Activated CD8-positive, alpha-beta memory T cell treated with anti-CD3 and anti-CD28 coated beads, Interleukin-2, amount 10 ng/mL, durations not matched to agents 7 days and 5 days (primary cell): ENCODE results near the gene ARMC9. TPM values are rescaled to one million over a fixed set of nuclear protein-coding genes. Genes with fewer than 3 reads are reported as not detected.

Experiments used
- ATAC-seq: fragments of 150-1000 bp; cut with Tn5 transposase; one replicate; pipeline ENCODE4 v1.10.0; 2021; ENCODE audit warnings: moderate library complexity
- CTCF ChIA-PET: fragments of 350-600 bp; sonication (Branson Sonifier 250); formaldehyde crosslinking; loops from one replicate; lab custom pipeline; 2021; ENCODE audit warnings: antibody characterized with exemption; lab: Charles Lee
- DNase-seq: peaks from one replicate; pipeline ENCODE4 v3.0.0-alpha.2; 2020
- H3K27ac Mint-ChIP-seq: one replicate; pipeline ENCODE4 v1.8.0; 2021; ENCODE audit warnings: mild to moderate bottlenecking, mixed read lengths
- H3K27me3 Mint-ChIP-seq: one replicate; pipeline ENCODE4 v1.8.0; 2021; ENCODE audit warnings: mixed read lengths
- H3K36me3 Mint-ChIP-seq: one replicate; pipeline ENCODE4 v1.8.0; 2021; ENCODE audit warnings: mild to moderate bottlenecking, mixed read lengths
- H3K4me1 Mint-ChIP-seq: one replicate; pipeline ENCODE4 v1.8.0; 2021; ENCODE audit warnings: mixed read lengths
- H3K4me3 Mint-ChIP-seq: one replicate; pipeline ENCODE4 v1.8.0; 2021; ENCODE audit warnings: mild to moderate bottlenecking, moderate library complexity, mixed read lengths
- H3K9me3 Mint-ChIP-seq: one replicate; pipeline ENCODE4 v1.8.0; 2022; ENCODE audit warnings: low read depth, mixed read lengths
- total RNA-seq, 2 experiments: library from RNA; stranded (reverse); gene quantifications; one replicate each; pipeline ENCODE4 v1.2.3, GENCODE V29; 2021

The ARMC9 gene
- total RNA-seq, 2 experiments from 2014 or later = 0.88 to 3.2 TPM

GRCh38 chr2:231222318-231223000, 24.0 kb downstream of the ARMC9 start:
- Mint-ChIP-seq H3K4me1 (no peaks in the 10 kb centered on the region), H3K36me3 (no peaks in the 10 kb centered on the region), H3K27me3 (no peaks in the 10 kb centered on the region), H3K4me3 (no peak overlapping the region), H3K27ac (no peak overlapping the region), H3K9me3 (no peaks in the 10 kb centered on the region)
- ATAC-seq = no peak
- CTCF ChIA-PET = interaction anchor here (1.1 kb wide), 1 partner anchor 118 kb away, joined by 3 read pairs; no protein-coding TSS in a partner anchor
- DNase-seq = no peak

GRCh38 chr2:231223001-231223375, 24.6 kb downstream of the ARMC9 start:
- ATAC-seq (no peak), DNase-seq (no peak)
- Mint-ChIP-seq H3K27ac (no peak overlapping the region), H3K4me1 (no peaks in the 10 kb centered on the region), H3K4me3 (no peak overlapping the region), H3K9me3 (no peaks in the 10 kb centered on the region), H3K36me3 (no peaks in the 10 kb centered on the region), H3K27me3 (no peaks in the 10 kb centered on the region)
- CTCF ChIA-PET = interaction anchor here (1.1 kb wide), 1 partner anchor 119 kb away, joined by 3 read pairs; no protein-coding TSS in a partner anchor

DNA sequence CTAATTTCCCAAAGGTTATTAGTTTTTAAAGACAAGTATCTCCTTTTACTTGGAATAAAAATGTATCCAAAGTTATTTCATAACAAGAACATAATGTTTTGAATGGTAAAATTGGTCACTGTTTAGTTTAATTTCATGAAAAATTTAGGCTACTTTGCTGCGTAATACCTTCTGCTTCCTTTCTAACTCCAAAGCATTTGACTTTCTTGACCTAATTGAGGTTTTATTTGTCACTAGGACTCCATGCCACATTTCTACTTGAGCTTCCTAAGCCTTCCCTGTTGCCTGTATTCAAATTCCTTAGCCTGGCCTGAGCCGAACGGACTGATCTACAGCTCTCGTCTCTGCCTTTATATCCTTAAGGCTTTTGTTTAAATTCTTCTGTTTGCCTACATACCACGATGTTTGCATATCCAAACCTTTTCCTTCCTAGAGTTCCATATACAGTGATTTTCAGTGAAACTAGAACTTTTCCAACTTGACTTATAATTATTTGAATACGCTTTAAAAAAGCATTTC, 25.1 kb downstream of the ARMC9 start:
- H3K4me1 Mint-ChIP-seq = no peaks in the 10 kb centered on the region
- CTCF ChIA-PET = interaction anchor here (1.6 kb wide), 1 partner anchor 177 kb away, joined by 4 read pairs; no protein-coding TSS in a partner anchor
- no peaks in the 10 kb centered on the region for H3K9me3 Mint-ChIP-seq
- H3K27me3 Mint-ChIP-seq = no peaks in the 10 kb centered on the region
- no peak overlapping the region for H3K4me3 Mint-ChIP-seq
- DNase-seq (no peak), ATAC-seq (no peak)
- no peak overlapping the region for H3K27ac Mint-ChIP-seq
- H3K36me3 Mint-ChIP-seq = no peaks in the 10 kb centered on the region

- Mint-ChIP-seq H3K4me1 (no peaks in the 10 kb centered on the region), H3K4me3 (no peak overlapping the region), H3K27ac (no peak overlapping the region), H3K36me3 (no peaks in the 10 kb centered on the region), H3K27me3 (no peaks in the 10 kb centered on the region), H3K9me3 (no peaks in the 10 kb centered on the region)
- CTCF ChIA-PET = interaction anchor here (0.5 to 4.8 kb wide), 29 partner anchors 9 to 404 kb away, joined by 3 to 35 read pairs (median 4); no protein-coding TSS in a partner anchor
- ATAC-seq (peak; percentile 96), DNase-seq (peak; percentile 69)
These were observed 29.1 kb downstream of the ARMC9 start for GRCh38 chr2:231227310-231228162.

GRCh38 chr2:231228223-231228622, 29.8 kb downstream of the ARMC9 start:
- Mint-ChIP-seq H3K27me3 (no peaks in the 10 kb centered on the region), H3K36me3 (no peaks in the 10 kb centered on the region), H3K4me3 (no peak overlapping the region), H3K27ac (no peak overlapping the region), H3K4me1 (no peaks in the 10 kb centered on the region), H3K9me3 (no peaks in the 10 kb centered on the region)
- CTCF ChIA-PET = interaction anchor here (0.6 to 4.8 kb wide), 15 partner anchors 14 to 289 kb away, joined by 3 to 35 read pairs (median 6); no protein-coding TSS in a partner anchor
- ATAC-seq = no peak
- DNase-seq = no peak

- ATAC-seq (no peak), DNase-seq (no peak)
- Mint-ChIP-seq H3K9me3 (no peaks in the 10 kb centered on the region), H3K36me3 (no peaks in the 10 kb centered on the region), H3K4me3 (no peak overlapping the region), H3K4me1 (no peaks in the 10 kb centered on the region), H3K27me3 (no peaks in the 10 kb centered on the region), H3K27ac (no peak overlapping the region)
- CTCF ChIA-PET = interaction anchor here (0.6 to 4.8 kb wide), 9 partner anchors 11 to 288 kb away, joined by 3 to 35 read pairs (median 4); no protein-coding TSS in a partner anchor
These were observed 30.6 kb downstream of the ARMC9 start for GRCh38 chr2:231228974-231229529.

- no peaks in the 10 kb centered on the region for H3K4me1 Mint-ChIP-seq
- no peak overlapping the region for H3K27ac Mint-ChIP-seq
- no peaks in the 10 kb centered on the region for H3K36me3 Mint-ChIP-seq
- ATAC-seq = no peak
- no peak for DNase-seq
- H3K4me3 Mint-ChIP-seq = no peak overlapping the region
- CTCF ChIA-PET = no interaction called here
- no peaks in the 10 kb centered on the region for H3K9me3 Mint-ChIP-seq
- no peaks in the 10 kb centered on the region for H3K27me3 Mint-ChIP-seq
These were observed 36.8 kb downstream of the ARMC9 start for GRCh38 chr2:231235217-231235616.

DNA sequence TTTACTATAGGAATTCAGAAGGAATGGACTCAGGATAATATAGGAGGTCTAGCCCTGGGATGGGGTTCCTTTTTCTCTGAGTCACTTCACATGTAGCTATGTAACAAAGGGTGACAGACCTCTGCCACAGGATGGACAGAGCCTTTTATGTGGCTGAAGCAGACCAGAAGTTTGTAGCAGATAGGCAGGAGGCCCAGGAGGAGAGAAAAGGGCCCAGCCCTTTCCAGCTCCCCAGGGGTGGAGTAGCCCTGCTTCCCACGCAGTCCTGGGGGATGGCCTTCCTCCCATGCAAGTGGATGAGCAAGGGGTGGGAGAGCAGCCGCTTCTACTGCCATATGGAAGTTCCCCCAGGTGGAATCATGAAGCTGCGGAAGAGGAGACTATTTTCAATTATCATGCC, 40.3 kb downstream of the ARMC9 start:
- no peak overlapping the region for H3K27ac Mint-ChIP-seq
- no peaks in the 10 kb centered on the region for H3K27me3 Mint-ChIP-seq
- ATAC-seq (no peak), DNase-seq (no peak)
- H3K36me3 Mint-ChIP-seq = no peaks in the 10 kb centered on the region
- no peaks in the 10 kb centered on the region for H3K9me3 Mint-ChIP-seq
- H3K4me1 Mint-ChIP-seq = no peaks in the 10 kb centered on the region
- H3K4me3 Mint-ChIP-seq = no peak overlapping the region
- CTCF ChIA-PET = interaction anchor here (0.8 to 1.5 kb wide), 2 partner anchors 9 to 11 kb away, joined by 3 read pairs; no protein-coding TSS in a partner anchor

GRCh38 chr2:231239751-231240150, 41.3 kb downstream of the ARMC9 start:
- CTCF ChIA-PET = interaction anchor here (0.8 kb wide), 1 partner anchor 12 kb away, joined by 3 read pairs; no protein-coding TSS in a partner anchor
- DNase-seq (no peak), ATAC-seq (no peak)
- H3K36me3 Mint-ChIP-seq = no peaks in the 10 kb centered on the region
- H3K4me3 Mint-ChIP-seq = no peak overlapping the region
- H3K9me3 Mint-ChIP-seq = no peaks in the 10 kb centered on the region
- no peaks in the 10 kb centered on the region for H3K27me3 Mint-ChIP-seq
- H3K27ac Mint-ChIP-seq = no peak overlapping the region
- no peaks in the 10 kb centered on the region for H3K4me1 Mint-ChIP-seq

- H3K27ac Mint-ChIP-seq = no peak overlapping the region
- ATAC-seq = no peak
- CTCF ChIA-PET = interaction anchor here (0.7 kb wide), 1 partner anchor 54 kb away, joined by 3 read pairs; no protein-coding TSS in a partner anchor
These were observed 43.5 kb downstream of the ARMC9 start for GRCh38 chr2:231241755-231242507.

DNA sequence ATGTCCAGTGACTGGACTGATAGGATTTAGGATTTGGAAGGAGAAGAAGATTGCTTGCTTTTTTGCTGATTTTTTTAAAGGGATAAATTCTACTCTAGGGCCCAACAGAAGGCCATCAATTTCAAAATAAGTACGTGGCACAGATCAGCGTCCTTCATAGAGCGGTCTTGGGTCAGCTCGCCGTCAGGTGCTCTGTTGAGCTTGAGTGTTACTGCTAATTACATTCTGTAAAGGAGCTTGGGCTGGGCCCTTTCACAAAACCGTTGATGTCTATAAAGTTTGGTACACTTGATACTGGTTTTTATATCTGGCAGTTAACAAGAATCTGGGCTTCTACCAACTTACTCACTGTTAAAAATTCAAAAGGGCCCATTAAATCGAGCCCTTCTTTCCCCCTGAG, 45.4 kb downstream of the ARMC9 start:
- H3K4me1 Mint-ChIP-seq = no peaks in the 10 kb centered on the region
- H3K4me3 Mint-ChIP-seq = no peak overlapping the region
- no peaks in the 10 kb centered on the region for H3K27me3 Mint-ChIP-seq
- ATAC-seq (no peak), DNase-seq (no peak)
- H3K27ac Mint-ChIP-seq = no peak overlapping the region
- CTCF ChIA-PET = interaction anchor here (1.1 kb wide), 1 partner anchor 257 kb away, joined by 3 read pairs; no protein-coding TSS in a partner anchor
- H3K36me3 Mint-ChIP-seq = no peaks in the 10 kb centered on the region
- H3K9me3 Mint-ChIP-seq = no peaks in the 10 kb centered on the region

More at GRCh38 chr2:231241755-231242507, 43.5 kb downstream of the ARMC9 start:
- Mint-ChIP-seq H3K4me3 (no peak overlapping the region), H3K27me3 (no peaks in the 10 kb centered on the region), H3K9me3 (no peaks in the 10 kb centered on the region), H3K36me3 (no peaks in the 10 kb centered on the region), H3K4me1 (no peaks in the 10 kb centered on the region)
- no peak for DNase-seq
